PC-3 (cell line): ENCODE data around the gene WDR36.

Experiments used
- CTCF ChIP-seq: fragments of 300-600 bp; sonication (generic); conservative IDR thresholded peaks from 2 replicates; pipeline ENCODE4 v1.5.1; 2017; ENCODE audit warnings: antibody characterized with exemption, low read depth, mild to moderate bottlenecking, low read length
- EZH2 ChIP-seq: fragments of 300-600 bp; sonication (generic); IDR thresholded peaks from one replicate; pipeline ENCODE4 v1.6.1; 2017; ENCODE audit warnings: antibody characterized with exemption, mild to moderate bottlenecking, low read length; ENCODE audit not compliant: unreplicated experiment
- EZH2phosphoT487 ChIP-seq: fragments of 300-600 bp; sonication (generic); IDR thresholded peaks from 2 replicates; pipeline ENCODE4 v1.6.1; 2018; ENCODE audit warnings: mild to moderate bottlenecking, antibody characterized with exemption, low read length, borderline replicate concordance

GRCh38 chr5:111135946-111136345, 43.8 kb downstream of the WDR36 start:
- TF ChIP-seq CTCF: no peak
- TF ChIP-seq EZH2: no peak
- no peak for TF ChIP-seq EZH2phosphoT487
